HG02571 (cell line): ENCODE measurements around the gene ZNRF3.

Source experiments
- ATAC-seq: cut with Tn5 transposase; IDR thresholded peaks from one replicate; pipeline ENCODE4 v1.9.1; 2021; ENCODE audit warnings: mild to moderate bottlenecking, moderate library complexity; ENCODE audit not compliant: unreplicated experiment

Gene ZNRF3

DNA sequence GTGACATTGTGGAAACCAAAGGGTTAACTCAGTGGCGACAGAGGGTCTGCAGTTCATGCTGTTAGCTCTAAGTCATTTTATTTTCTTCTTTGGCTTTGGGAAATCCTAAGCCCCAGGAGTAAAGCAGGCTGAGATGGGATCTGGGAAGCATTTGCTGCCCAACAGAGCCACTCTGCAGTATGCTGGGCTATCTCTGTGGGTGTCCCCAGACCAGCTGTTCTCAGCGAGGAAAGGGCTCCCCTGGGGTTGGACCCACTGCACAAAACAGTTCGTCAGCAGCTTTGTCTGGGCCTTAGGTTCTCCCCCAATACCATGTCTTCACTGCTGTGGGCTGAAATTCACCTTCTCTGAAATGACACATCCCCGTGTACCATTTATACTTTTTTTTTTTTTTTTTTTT lies 223.5 kb downstream of the ZNRF3 start:
- no peak for ATAC-seq
